ENCODE data around the gene SNED1.

The SNED1 gene

GRCh38 chr2:241036964-241037421 is 38.6 kb downstream of the SNED1 start:
- Histone ChIP-seq H3K4me2 (ENCODE audit: low read length) (peak overlapping the region; percentile 95), H3K9me3 (ENCODE audit: control insufficient read depth, insufficient read depth, low read length) (no peaks in the 10 kb centered on the region), H3K27ac (ENCODE audit: low read depth, low read length) (peak overlapping the region; percentile 95), H3F3A (ENCODE audit: control insufficient read depth, insufficient read depth) (peaks cover 19% of the 10 kb centered on the region), H4K20me1 (ENCODE audit: control insufficient read depth, insufficient read depth, low read depth, low read length) (no peaks in the 10 kb centered on the region), H3K4me3 (ENCODE audit: low read length) (peak overlapping the region; percentile 95), H3K36me3 (ENCODE audit: control insufficient read depth, low read length) (peaks cover 32% of the 10 kb centered on the region), H3K27me3 (ENCODE audit: control insufficient read depth, low read length) (peaks cover 7% of the 10 kb centered on the region), H3K79me2 (ENCODE audit: control insufficient read depth, low read length) (peaks cover 40% of the 10 kb centered on the region), H3K9me2 (replicated peaks; ENCODE audit: control insufficient read depth, low read length) (no peaks in the 10 kb centered on the region), H3K4me1 (ENCODE audit: control insufficient read depth, low read length) (peaks cover 59% of the 10 kb centered on the region)
- TF ChIP-seq CTCF (IDR thresholded peaks at IDR 0.05; ENCODE audit: low read depth, low read length, poor library complexity, severe bottlenecking) (no peak), EZH2phosphoT487 (IDR thresholded peaks at IDR 0.05; ENCODE audit: borderline replicate concordance, low read length) (no peak)

GRCh38 chr2:241037498-241037897 is 39.1 kb downstream of the SNED1 start:
- H3F3A ChIP-seq (ENCODE audit: control insufficient read depth, insufficient read depth) = peaks cover 22% of the 10 kb centered on the region
- H3K4me1 ChIP-seq (ENCODE audit: control insufficient read depth, low read length) = peaks cover 64% of the 10 kb centered on the region
- TF ChIP-seq EZH2phosphoT487 (IDR thresholded peaks at IDR 0.05; ENCODE audit: borderline replicate concordance, low read length) (no peak), CTCF (IDR thresholded peaks at IDR 0.05; ENCODE audit: low read depth, low read length, poor library complexity, severe bottlenecking) (no peak)
- peaks cover 37% of the 10 kb centered on the region for H3K36me3 ChIP-seq (ENCODE audit: control insufficient read depth, low read length)
- H3K79me2 ChIP-seq (ENCODE audit: control insufficient read depth, low read length) = peaks cover 45% of the 10 kb centered on the region
- H4K20me1 ChIP-seq (ENCODE audit: control insufficient read depth, insufficient read depth, low read depth, low read length) = no peaks in the 10 kb centered on the region
- H3K27me3 ChIP-seq (ENCODE audit: control insufficient read depth, low read length) = peaks cover 7% of the 10 kb centered on the region
- H3K9me2 ChIP-seq (replicated peaks; ENCODE audit: control insufficient read depth, low read length) = no peaks in the 10 kb centered on the region
- H3K9me3 ChIP-seq (ENCODE audit: control insufficient read depth, insufficient read depth, low read length) = no peaks in the 10 kb centered on the region
- peak overlapping the region; percentile 95 for H3K27ac ChIP-seq (ENCODE audit: low read depth, low read length)
- H3K4me3 ChIP-seq (ENCODE audit: low read length) = peak overlapping the region; percentile 95
- peak overlapping the region; percentile 95 for H3K4me2 ChIP-seq (ENCODE audit: low read length)

GRCh38 chr2:241038374-241039180 is 40.2 kb downstream of the SNED1 start:
- H3K9me2 ChIP-seq (replicated peaks; ENCODE audit: control insufficient read depth, low read length) = no peaks in the 10 kb centered on the region
- peaks cover 75% of the 10 kb centered on the region for H3K4me1 ChIP-seq (ENCODE audit: control insufficient read depth, low read length)
- H3K4me2 ChIP-seq (ENCODE audit: low read length) = peak overlapping the region; percentile 95
- peak overlapping the region; percentile 95 for H3K4me3 ChIP-seq (ENCODE audit: low read length)
- peak overlapping the region; percentile 95 for H3K27ac ChIP-seq (ENCODE audit: low read depth, low read length)
- no peaks in the 10 kb centered on the region for H4K20me1 ChIP-seq (ENCODE audit: control insufficient read depth, insufficient read depth, low read depth, low read length)
- peaks cover 5% of the 10 kb centered on the region; the same call in 1 of the 2 replicates for H3K9me3 ChIP-seq (ENCODE audit: control insufficient read depth, insufficient read depth, low read length)
- H3K79me2 ChIP-seq (ENCODE audit: control insufficient read depth, low read length) = peaks cover 53% of the 10 kb centered on the region
- TF ChIP-seq CTCF (IDR thresholded peaks at IDR 0.05; ENCODE audit: low read depth, low read length, poor library complexity, severe bottlenecking) (no peak), EZH2phosphoT487 (IDR thresholded peaks at IDR 0.05; ENCODE audit: borderline replicate concordance, low read length) (no peak)
- peaks cover 26% of the 10 kb centered on the region for H3F3A ChIP-seq (ENCODE audit: control insufficient read depth, insufficient read depth)
- H3K27me3 ChIP-seq (ENCODE audit: control insufficient read depth, low read length) = peaks cover 7% of the 10 kb centered on the region
- peaks cover 45% of the 10 kb centered on the region for H3K36me3 ChIP-seq (ENCODE audit: control insufficient read depth, low read length)

All from DOHH2 (cell line).